Suprapubic skin (tissue), 4 donors: ENCODE data around the gene GSG1L.

Source experiments
- CTCF ChIP-seq, 2 donors: fragments of 200-600 bp in 1 of 2; fragments of 450-650 bp in 1 of 2; sonication (generic) in 1 of 2; IDR thresholded peaks; one replicate each; pipeline ENCODE4 v1.5.1; 2016 to 2019; ENCODE audit warnings: antibody characterized with exemption in 2 of 2, mild to moderate bottlenecking in 1 of 2, moderate library complexity in 1 of 2
- POLR2A ChIP-seq, 2 donors: fragments of 450-650 bp; IDR thresholded peaks; one replicate each; pipeline ENCODE4 v1.6.1; 2017; ENCODE audit warnings: antibody characterized with exemption in 2 of 2, mild to moderate bottlenecking in 2 of 2, moderate library complexity in 2 of 2
- POLR2AphosphoS5 ChIP-seq, 3 donors: sonication (generic); formaldehyde crosslinking; IDR thresholded peaks; one replicate each; pipeline ENCODE4 v1.6.1; 2017; ENCODE audit warnings: antibody characterized with exemption in 3 of 3

GRCh38 chr16:27950206-27950887, 113.2 kb downstream of the GSG1L start:
- TF ChIP-seq CTCF (IDR thresholded peaks at IDR 0.05) (no peak), POLR2A (IDR thresholded peaks at IDR 0.05) (no peak), POLR2AphosphoS5 (IDR thresholded peaks at IDR 0.05) (no peak)
